Vagina (tissue), 2 donors: Measurements from ENCODE around the gene CLIC3.

ENCODE experiments used
- POLR2A ChIP-seq, 2 donors: fragments of 450-650 bp; IDR thresholded peaks; one replicate each; pipeline ENCODE4 v1.6.1; 2017; ENCODE audit warnings: antibody characterized with exemption in 2 of 2, mild to moderate bottlenecking in 2 of 2, moderate library complexity in 2 of 2
- POLR2AphosphoS5 ChIP-seq, 2 donors: sonication (generic); formaldehyde crosslinking; IDR thresholded peaks; one replicate each; pipeline ENCODE4 v1.9.0; 2017; ENCODE audit warnings: antibody characterized with exemption in 2 of 2, mild to moderate bottlenecking in 2 of 2, low read depth in 1 of 2; ENCODE audit not compliant: insufficient read depth in 1 of 2
- TF ChIP-seq, protein P1 (sequence below), 3 experiments: fragments of 450-650 bp in 2 of 3; fragments of 200-600 bp in 1 of 3; sonication (generic) in 1 of 3; IDR thresholded peaks; one replicate each; pipeline ENCODE4 v1.5.1; 2017 to 2019; ENCODE audit warnings: antibody characterized with exemption in 3 of 3, mild to moderate bottlenecking in 2 of 3, moderate library complexity in 2 of 3

- TF ChIP-seq, protein P1, sequence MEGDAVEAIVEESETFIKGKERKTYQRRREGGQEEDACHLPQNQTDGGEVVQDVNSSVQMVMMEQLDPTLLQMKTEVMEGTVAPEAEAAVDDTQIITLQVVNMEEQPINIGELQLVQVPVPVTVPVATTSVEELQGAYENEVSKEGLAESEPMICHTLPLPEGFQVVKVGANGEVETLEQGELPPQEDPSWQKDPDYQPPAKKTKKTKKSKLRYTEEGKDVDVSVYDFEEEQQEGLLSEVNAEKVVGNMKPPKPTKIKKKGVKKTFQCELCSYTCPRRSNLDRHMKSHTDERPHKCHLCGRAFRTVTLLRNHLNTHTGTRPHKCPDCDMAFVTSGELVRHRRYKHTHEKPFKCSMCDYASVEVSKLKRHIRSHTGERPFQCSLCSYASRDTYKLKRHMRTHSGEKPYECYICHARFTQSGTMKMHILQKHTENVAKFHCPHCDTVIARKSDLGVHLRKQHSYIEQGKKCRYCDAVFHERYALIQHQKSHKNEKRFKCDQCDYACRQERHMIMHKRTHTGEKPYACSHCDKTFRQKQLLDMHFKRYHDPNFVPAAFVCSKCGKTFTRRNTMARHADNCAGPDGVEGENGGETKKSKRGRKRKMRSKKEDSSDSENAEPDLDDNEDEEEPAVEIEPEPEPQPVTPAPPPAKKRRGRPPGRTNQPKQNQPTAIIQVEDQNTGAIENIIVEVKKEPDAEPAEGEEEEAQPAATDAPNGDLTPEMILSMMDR (IDR thresholded peaks at IDR 0.05), result no peak
- no peak for TF ChIP-seq POLR2A (IDR thresholded peaks at IDR 0.05)
- TF ChIP-seq POLR2AphosphoS5 (IDR thresholded peaks at IDR 0.05; ENCODE audit: insufficient read depth in 1 of 2, low read depth in 1 of 2), result no peak
Measured at GRCh38 chr9:137039611-137040366, 43.4 kb upstream of the CLIC3 start.
